Muscle layer of duodenum (tissue), 2 donors: ENCODE measurements around the gene SND1.

Experiments used
- H3K27ac ChIP-seq: one replicate; pipeline ENCODE4 v1.7.0; 2013; ENCODE audit warnings: mild to moderate bottlenecking, low read length
- H3K27me3 ChIP-seq: one replicate; pipeline ENCODE4 v1.7.0; 2013; ENCODE audit warnings: low read depth, mild to moderate bottlenecking, control low read depth, low read length
- H3K36me3 ChIP-seq, 2 donors: one replicate each; pipeline ENCODE4 v1.7.0; 2013; ENCODE audit warnings: low read length in 2 of 2, control low read depth in 1 of 2, mild to moderate bottlenecking in 1 of 2; ENCODE audit not compliant: insufficient read depth in 2 of 2, control insufficient read depth in 1 of 2
- H3K4me1 ChIP-seq, 2 donors: one replicate each; pipeline ENCODE4 v1.7.0; 2013; ENCODE audit warnings: low read length in 2 of 2, mild to moderate bottlenecking in 2 of 2, control low read depth in 1 of 2, moderate library complexity in 1 of 2; ENCODE audit not compliant: insufficient read depth in 2 of 2, control insufficient read depth in 1 of 2
- H3K4me3 ChIP-seq, 2 donors: one replicate each; pipeline ENCODE4 v1.7.0; 2013; ENCODE audit warnings: low read length in 2 of 2, low read depth in 1 of 2, mild to moderate bottlenecking in 1 of 2
- H3K9me3 ChIP-seq, 2 donors: one replicate each; pipeline ENCODE4 v1.7.0; 2013; ENCODE audit warnings: low read length in 2 of 2, control low read depth in 1 of 2, mild to moderate bottlenecking in 1 of 2; ENCODE audit not compliant: control insufficient read depth in 1 of 2
- donor health status: healthy.

SND1 gene

GRCh38 chr7:128112018-128112780 lies 460.2 kb downstream of the SND1 start:
- no peaks in the 10 kb centered on the region for H3K9me3 ChIP-seq
- H3K36me3 ChIP-seq, result no peaks in the 10 kb centered on the region
- H3K27ac ChIP-seq, result no peak overlapping the region
- H3K4me1 ChIP-seq, result no peaks in the 10 kb centered on the region
- H3K27me3 ChIP-seq, result no peaks in the 10 kb centered on the region
- H3K4me3 ChIP-seq, result no peak overlapping the region

- Histone ChIP-seq H3K4me1 (no peaks in the 10 kb centered on the region), H3K27ac (no peak overlapping the region), H3K36me3 (no peaks in the 10 kb centered on the region), H3K27me3 (no peaks in the 10 kb centered on the region), H3K4me3 (no peak overlapping the region), H3K9me3 (no peaks in the 10 kb centered on the region)
Measured at GRCh38 chr7:128112781-128113221, 460.8 kb downstream of the SND1 start.

- no peak overlapping the region for H3K27ac ChIP-seq
- no peak overlapping the region for H3K4me3 ChIP-seq
- H3K36me3 ChIP-seq, result no peaks in the 10 kb centered on the region
- no peaks in the 10 kb centered on the region for H3K27me3 ChIP-seq
- no peaks in the 10 kb centered on the region for H3K9me3 ChIP-seq
- H3K4me1 ChIP-seq, result no peaks in the 10 kb centered on the region
Measured at GRCh38 chr7:128113839-128114238, 461.8 kb downstream of the SND1 start.

GRCh38 chr7:128114806-128115205 lies 462.8 kb downstream of the SND1 start:
- no peaks in the 10 kb centered on the region for H3K4me1 ChIP-seq
- H3K36me3 ChIP-seq, result no peaks in the 10 kb centered on the region
- no peak overlapping the region for H3K27ac ChIP-seq
- H3K27me3 ChIP-seq, result no peaks in the 10 kb centered on the region
- no peak overlapping the region for H3K4me3 ChIP-seq
- no peaks in the 10 kb centered on the region for H3K9me3 ChIP-seq

GRCh38 chr7:128115336-128115820 lies 463.4 kb downstream of the SND1 start:
- Histone ChIP-seq H3K27ac (no peak overlapping the region), H3K4me1 (no peaks in the 10 kb centered on the region), H3K36me3 (no peaks in the 10 kb centered on the region)

GRCh38 chr7:128115821-128116723 lies 464.1 kb downstream of the SND1 start:
- no peaks in the 10 kb centered on the region for H3K4me1 ChIP-seq
- H3K36me3 ChIP-seq, result no peaks in the 10 kb centered on the region
- H3K4me3 ChIP-seq, result no peak overlapping the region
- H3K9me3 ChIP-seq, result no peaks in the 10 kb centered on the region
- H3K27ac ChIP-seq, result no peak overlapping the region
- H3K27me3 ChIP-seq, result no peaks in the 10 kb centered on the region

More at GRCh38 chr7:128115336-128115820, 463.4 kb downstream of the SND1 start:
- no peaks in the 10 kb centered on the region for H3K27me3 ChIP-seq
- no peaks in the 10 kb centered on the region for H3K9me3 ChIP-seq
- H3K4me3 ChIP-seq, result no peak overlapping the region

GRCh38 chr7:128116740-128117139 lies 464.7 kb downstream of the SND1 start:
- no peaks in the 10 kb centered on the region for H3K36me3 ChIP-seq

GRCh38 chr7:128117691-128118090 lies 465.7 kb downstream of the SND1 start:
- H3K9me3 ChIP-seq, result no peaks in the 10 kb centered on the region
- H3K36me3 ChIP-seq, result no peaks in the 10 kb centered on the region
- H3K27me3 ChIP-seq, result no peaks in the 10 kb centered on the region
- no peak overlapping the region for H3K27ac ChIP-seq
- H3K4me1 ChIP-seq, result no peaks in the 10 kb centered on the region
- no peak overlapping the region for H3K4me3 ChIP-seq

More at GRCh38 chr7:128116740-128117139, 464.7 kb downstream of the SND1 start:
- Histone ChIP-seq H3K9me3 (no peaks in the 10 kb centered on the region), H3K4me3 (no peak overlapping the region), H3K4me1 (no peaks in the 10 kb centered on the region), H3K27me3 (no peaks in the 10 kb centered on the region), H3K27ac (no peak overlapping the region)

GRCh38 chr7:128119036-128119435 lies 467.0 kb downstream of the SND1 start:
- Histone ChIP-seq H3K36me3 (no peaks in the 10 kb centered on the region), H3K27me3 (peaks cover 3% of the 10 kb centered on the region), H3K9me3 (no peaks in the 10 kb centered on the region), H3K4me1 (no peaks in the 10 kb centered on the region), H3K4me3 (no peak overlapping the region), H3K27ac (no peak overlapping the region)

- H3K27me3 ChIP-seq, result peaks cover 3% of the 10 kb centered on the region
- no peaks in the 10 kb centered on the region for H3K36me3 ChIP-seq
- H3K27ac ChIP-seq, result no peak overlapping the region
- no peaks in the 10 kb centered on the region for H3K4me1 ChIP-seq
- no peak overlapping the region for H3K4me3 ChIP-seq
- H3K9me3 ChIP-seq, result no peaks in the 10 kb centered on the region
Measured at GRCh38 chr7:128120116-128120515, 468.1 kb downstream of the SND1 start.

- Histone ChIP-seq H3K4me3 (no peak overlapping the region), H3K4me1 (no peaks in the 10 kb centered on the region), H3K27me3 (peaks cover 3% of the 10 kb centered on the region), H3K36me3 (no peaks in the 10 kb centered on the region), H3K9me3 (no peaks in the 10 kb centered on the region), H3K27ac (no peak overlapping the region)
Measured at GRCh38 chr7:128120976-128121490, 469.0 kb downstream of the SND1 start.
